Measurements from ENCODE around the gene SDHAF3. TPM values are rescaled to one million over a fixed set of nuclear protein-coding genes. Genes with fewer than 3 reads are reported as not detected.

Gene SDHAF3
- total RNA-seq, 6 donors from 2014 or later: 2.1 to 10.3 (median 7.6) TPM

DNA sequence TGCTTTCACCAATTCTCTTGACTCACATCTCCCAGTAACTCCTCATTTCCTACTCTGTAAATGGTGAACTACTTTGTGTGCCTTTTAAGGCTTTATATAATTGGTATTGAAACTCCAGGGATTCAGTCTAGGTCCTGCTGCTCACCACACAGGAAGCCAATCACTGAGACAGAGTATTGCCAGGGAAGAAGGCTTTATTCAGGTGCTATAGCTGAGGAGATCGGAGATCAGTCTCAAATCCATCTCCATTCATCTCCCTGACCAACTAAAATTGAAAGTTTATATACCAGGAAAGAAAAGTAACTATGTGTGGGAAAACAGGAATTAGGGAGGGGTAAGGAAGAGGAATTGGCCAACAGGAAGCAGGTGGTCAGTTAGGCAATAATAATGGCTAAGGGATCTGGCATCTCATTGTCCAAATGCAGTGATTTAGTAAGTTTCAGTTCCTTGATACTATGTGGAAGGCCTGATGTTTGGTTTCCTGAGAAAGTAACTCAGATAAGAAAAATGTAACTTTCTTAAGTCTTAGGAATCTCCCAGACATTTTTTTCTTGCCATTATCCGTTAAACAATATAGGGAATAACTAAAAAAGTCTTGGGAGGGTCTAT, 10.2 kb upstream of the SDHAF3 start:
- DNase-seq (no peak), ATAC-seq (ENCODE audit: low FRiP score in 2 of 2) (no peak)
- no peaks in the 10 kb centered on the region for H3K36me3 ChIP-seq
- no peaks in the 10 kb centered on the region for H3K9me3 ChIP-seq
- no peak overlapping the region for H3K27ac ChIP-seq
- H3K4me1 ChIP-seq: peaks cover 0 to 4% (median 0%) of the 10 kb centered on the region in 4 donors
- 79 to 84% methylated on average over 2 of the region's 2 CpGs for WGBS, 2 donors
- H3K27me3 ChIP-seq: no peaks in the 10 kb centered on the region
- TF ChIP-seq POLR2A (IDR thresholded peaks at IDR 0.05) (no peak), POLR2AphosphoS5 (IDR thresholded peaks at IDR 0.05) (no peak), EP300 (IDR thresholded peaks at IDR 0.05) (no peak)
- TF ChIP-seq, protein P1, sequence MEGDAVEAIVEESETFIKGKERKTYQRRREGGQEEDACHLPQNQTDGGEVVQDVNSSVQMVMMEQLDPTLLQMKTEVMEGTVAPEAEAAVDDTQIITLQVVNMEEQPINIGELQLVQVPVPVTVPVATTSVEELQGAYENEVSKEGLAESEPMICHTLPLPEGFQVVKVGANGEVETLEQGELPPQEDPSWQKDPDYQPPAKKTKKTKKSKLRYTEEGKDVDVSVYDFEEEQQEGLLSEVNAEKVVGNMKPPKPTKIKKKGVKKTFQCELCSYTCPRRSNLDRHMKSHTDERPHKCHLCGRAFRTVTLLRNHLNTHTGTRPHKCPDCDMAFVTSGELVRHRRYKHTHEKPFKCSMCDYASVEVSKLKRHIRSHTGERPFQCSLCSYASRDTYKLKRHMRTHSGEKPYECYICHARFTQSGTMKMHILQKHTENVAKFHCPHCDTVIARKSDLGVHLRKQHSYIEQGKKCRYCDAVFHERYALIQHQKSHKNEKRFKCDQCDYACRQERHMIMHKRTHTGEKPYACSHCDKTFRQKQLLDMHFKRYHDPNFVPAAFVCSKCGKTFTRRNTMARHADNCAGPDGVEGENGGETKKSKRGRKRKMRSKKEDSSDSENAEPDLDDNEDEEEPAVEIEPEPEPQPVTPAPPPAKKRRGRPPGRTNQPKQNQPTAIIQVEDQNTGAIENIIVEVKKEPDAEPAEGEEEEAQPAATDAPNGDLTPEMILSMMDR (IDR thresholded peaks at IDR 0.05): no peak
- no peak overlapping the region for H3K4me3 ChIP-seq

GRCh38 chr7:97116308-97116707, 1.2 kb upstream of the SDHAF3 start:
- H3K9me3 ChIP-seq: no peaks in the 10 kb centered on the region
- no peak for TF ChIP-seq POLR2A (IDR thresholded peaks at IDR 0.05)
- no peak for TF ChIP-seq POLR2AphosphoS5 (IDR thresholded peaks at IDR 0.05)
- TF ChIP-seq EP300 (IDR thresholded peaks at IDR 0.05): no peak
- TF ChIP-seq, protein P1 (IDR thresholded peaks at IDR 0.05): no peak
- H3K4me3 ChIP-seq: no peak overlapping the region
- ATAC-seq (ENCODE audit: low FRiP score in 2 of 2): peak; percentile 20 to 44
- DNase-seq: peak in 1 of 2 donors; percentile 43
- peaks cover 0 to 19% (median 4%) of the 10 kb centered on the region in 4 donors for H3K4me1 ChIP-seq
- no peaks in the 10 kb centered on the region for H3K36me3 ChIP-seq
- peak overlapping the region in 2 of 4 donors; percentile 86 for H3K27ac ChIP-seq
- no peaks in the 10 kb centered on the region for H3K27me3 ChIP-seq
- 77 to 84% methylated on average over 5 of the region's 5 CpGs for WGBS, 2 donors

DNA sequence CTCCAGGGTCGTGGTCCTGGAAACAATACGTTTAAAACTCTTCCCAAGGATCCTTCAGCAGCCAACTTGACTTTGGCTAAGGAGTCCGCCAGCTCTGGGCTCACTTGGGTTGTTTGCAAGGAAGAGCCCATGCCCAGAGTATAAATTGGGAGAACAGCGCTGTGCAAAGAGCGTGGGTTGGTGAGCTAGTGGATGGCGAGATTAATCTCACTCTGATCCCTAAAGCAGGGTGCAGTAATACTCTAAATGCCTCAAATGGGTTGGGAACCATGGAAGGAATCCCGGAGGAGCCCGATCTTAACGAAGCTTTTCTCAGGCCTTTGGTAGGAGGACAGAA, 495 bp upstream of the SDHAF3 start:
- peak; percentile 5 to 26 for ATAC-seq (ENCODE audit: low FRiP score in 2 of 2)

DNA sequence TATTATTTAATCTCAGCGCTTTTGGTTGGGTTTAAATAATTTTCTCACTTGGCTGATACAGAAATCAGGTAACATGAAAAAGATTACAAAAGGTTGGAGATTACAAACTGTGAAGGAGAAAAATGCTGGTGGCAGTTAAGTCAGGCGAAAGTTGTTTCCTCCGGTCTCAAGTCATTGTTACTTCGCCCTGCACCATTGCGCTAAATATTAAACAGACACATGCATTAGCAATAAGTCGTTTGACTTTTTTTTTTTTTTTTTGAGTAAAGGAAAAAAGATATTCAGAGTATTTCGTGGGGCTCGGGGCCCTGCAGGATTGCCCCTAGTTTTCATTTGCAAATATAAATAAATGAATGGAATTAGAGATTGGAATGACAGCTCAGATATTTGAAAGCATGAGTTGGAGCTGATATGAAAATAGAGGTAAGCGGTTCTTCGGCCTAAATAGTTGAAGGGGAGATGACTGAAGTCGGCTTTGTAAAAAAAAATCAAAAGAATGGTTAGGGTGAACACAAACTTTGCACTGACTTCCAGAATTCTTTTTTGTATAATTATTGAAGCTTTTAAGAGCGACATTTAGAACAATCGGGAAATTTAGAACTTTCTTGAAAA, 914 bp downstream of the SDHAF3 start:
- Histone ChIP-seq H3K36me3 (no peaks in the 10 kb centered on the region), H3K27me3 (no peaks in the 10 kb centered on the region), H3K4me1 (peaks cover 0 to 19% (median 4%) of the 10 kb centered on the region in 4 donors), H3K9me3 (no peaks in the 10 kb centered on the region), H3K4me3 (peak overlapping the region; percentile 37 to 81 (median 72)), H3K27ac (peak overlapping the region; percentile 71 to 86 (median 82))
- ATAC-seq (ENCODE audit: low FRiP score in 2 of 2) (no peak), DNase-seq (no peak)
- 18 to 20% methylated on average over 13 of the region's 13 CpGs for WGBS, 2 donors
- TF ChIP-seq POLR2AphosphoS5 (IDR thresholded peaks at IDR 0.05) (no peak), EP300 (IDR thresholded peaks at IDR 0.05) (no peak), POLR2A (IDR thresholded peaks at IDR 0.05) (no peak)
- TF ChIP-seq, protein P1 (IDR thresholded peaks at IDR 0.05): no peak

More for the DNA sequence above, 495 bp upstream of the SDHAF3 start:
- Histone ChIP-seq H3K4me1 (peaks cover 0 to 19% (median 4%) of the 10 kb centered on the region in 4 donors), H3K36me3 (no peaks in the 10 kb centered on the region), H3K9me3 (no peaks in the 10 kb centered on the region), H3K27me3 (no peaks in the 10 kb centered on the region), H3K27ac (peak overlapping the region; percentile 71 to 86 (median 82)), H3K4me3 (peak overlapping the region in 3 of 4 donors; percentile 67 to 81 (median 77))
- 74 to 80% methylated on average over 9 of the region's 9 CpGs for WGBS, 2 donors
- no peak for DNase-seq
- TF ChIP-seq POLR2A (IDR thresholded peaks at IDR 0.05): no peak
- TF ChIP-seq POLR2AphosphoS5 (IDR thresholded peaks at IDR 0.05): no peak
- TF ChIP-seq, protein P1 (IDR thresholded peaks at IDR 0.05): no peak
- TF ChIP-seq EP300 (IDR thresholded peaks at IDR 0.05): no peak
